Hepatocyte (in vitro differentiated cells): ENCODE data around the gene TRAM2. TPM values are rescaled to one million over a fixed set of nuclear protein-coding genes. Genes with fewer than 3 reads are reported as not detected.

ENCODE experiments used
- DNase-seq: peaks from one replicate; pipeline ENCODE4 v3.0.0-alpha.2; 2016; ENCODE audit warnings: low spot score
- H2AFZ ChIP-seq: fragments of 200-600 bp; sonication (generic); 2 replicates; pipeline ENCODE4 v1.6.0; 2016; ENCODE audit warnings: antibody characterized with exemption, mild to moderate bottlenecking
- H3K27ac ChIP-seq: fragments of 200-600 bp; sonication (generic); 2 replicates; pipeline ENCODE4 v1.5.1; 2016; ENCODE audit warnings: mild to moderate bottlenecking
- H3K27me3 ChIP-seq: fragments of 200-600 bp; sonication (generic); 2 replicates; pipeline ENCODE4 v1.6.1; 2016
- H3K36me3 ChIP-seq: fragments of 200-600 bp; sonication (generic); replicated peaks from 2 replicates; pipeline ENCODE4 v1.5.1; 2016; ENCODE audit warnings: low read depth; ENCODE audit not compliant: insufficient read depth
- H3K4me1 ChIP-seq: fragments of 200-600 bp; sonication (generic); 2 replicates; pipeline ENCODE4 v1.5.1; 2016; ENCODE audit warnings: mild to moderate bottlenecking, moderate library complexity; ENCODE audit not compliant: insufficient read depth
- H3K4me2 ChIP-seq: fragments of 200-600 bp; sonication (generic); 2 replicates; pipeline ENCODE4 v1.6.0; 2016
- H3K4me3 ChIP-seq: fragments of 200-600 bp; sonication (generic); 2 replicates; pipeline ENCODE4 v1.5.1; 2016; ENCODE audit warnings: mild to moderate bottlenecking
- H3K79me2 ChIP-seq: fragments of 200-600 bp; sonication (generic); 2 replicates; pipeline ENCODE4 v1.6.0; 2017; ENCODE audit warnings: mild to moderate bottlenecking
- H3K9me2 ChIP-seq: fragments of 200-600 bp; sonication (generic); replicated peaks from 2 replicates; pipeline ENCODE4 v1.6.0; 2017; ENCODE audit warnings: mild to moderate bottlenecking; ENCODE audit not compliant: insufficient read depth
- H3K9me3 ChIP-seq: fragments of 200-600 bp; sonication (generic); 2 replicates; pipeline ENCODE4 v1.5.1; 2016; ENCODE audit warnings: low read depth, mild to moderate bottlenecking
- H4K20me1 ChIP-seq: fragments of 200-600 bp; sonication (generic); 2 replicates; pipeline ENCODE4 v1.6.0; 2016; ENCODE audit warnings: mild to moderate bottlenecking; ENCODE audit not compliant: insufficient read depth, poor library complexity, severe bottlenecking
- EZH2 ChIP-seq: fragments of 200-600 bp; sonication (generic); IDR thresholded peaks from 2 replicates; pipeline ENCODE4 v1.6.1; 2016; ENCODE audit warnings: antibody characterized with exemption, mild to moderate bottlenecking, borderline replicate concordance
- EZH2phosphoT487 ChIP-seq: fragments of 200-600 bp; sonication (generic); IDR thresholded peaks from one replicate; pipeline ENCODE4 v1.6.1; 2018; ENCODE audit warnings: antibody characterized with exemption, mild to moderate bottlenecking, low read depth, moderate library complexity; ENCODE audit not compliant: unreplicated experiment, severe bottlenecking
- WGBS: methylation state at CpG from one replicate; pipeline ENCODE4 v1.1.6; 2016; ENCODE audit warnings: low lambda C conversion rate; ENCODE audit errors: missing lambda C conversion rate; 5-methylcytosine and 5-hydroxymethylcytosine counted together
- polyA plus RNA-seq: library from polyadenylated mRNA; unstranded; fragments of >200 nt; fragmentation: Nextera tagmentation; extraction: Ambion mirVana; gene quantifications from 2 replicates; pipeline ENCODE4 v1.2.1, GENCODE V29; 2016
- total RNA-seq: library from RNA; depleted of rRNA; stranded (reverse); fragments of >200 nt; gene quantifications from 2 replicates; pipeline ENCODE4 v1.2.3, GENCODE V29; 2014
- TF ChIP-seq, protein P1 (sequence below): fragments of 200-600 bp; sonication (generic); IDR thresholded peaks from 2 replicates; pipeline ENCODE4 v1.5.1; 2016; ENCODE audit warnings: antibody characterized with exemption, mild to moderate bottlenecking; ENCODE audit not compliant: poor library complexity

The TRAM2 gene
- total and polyA plus RNA-seq, 2 experiments from 2014 or later = 29.6 to 47.6 TPM

DNA sequence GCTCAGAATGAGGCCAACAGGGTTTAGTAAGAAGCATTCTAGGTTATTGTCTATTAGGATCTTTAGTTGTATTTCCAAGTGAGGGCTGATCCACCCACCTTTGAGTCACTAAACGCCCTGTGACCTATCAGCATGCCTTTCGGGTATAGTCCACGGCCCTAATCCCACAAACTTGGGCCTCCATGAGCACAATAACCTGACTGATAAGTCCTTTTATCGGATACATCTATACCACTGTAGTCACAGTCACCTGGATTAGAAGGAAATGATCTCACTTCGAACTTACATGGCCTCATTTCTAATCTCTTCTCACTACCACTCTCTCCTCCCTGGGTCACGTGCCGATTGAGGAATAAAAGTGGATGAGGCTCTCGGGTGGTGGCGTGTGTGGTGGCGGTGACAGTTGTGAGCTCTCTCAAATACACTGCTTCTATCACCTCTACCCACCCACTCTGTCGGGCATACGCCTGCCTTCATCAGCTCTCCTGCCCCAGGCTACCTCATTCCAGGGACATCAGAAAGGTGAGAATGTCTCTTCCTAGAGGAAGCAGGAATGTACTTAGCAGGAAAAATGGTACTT is 65.2 kb downstream of the TRAM2 start:
- peaks cover 2% of the 10 kb centered on the region for H3K79me2 ChIP-seq
- H3K4me1 ChIP-seq = peaks cover 31% of the 10 kb centered on the region
- TF ChIP-seq EZH2 (no peak), EZH2phosphoT487 (no peak)
- TF ChIP-seq, protein P1, sequence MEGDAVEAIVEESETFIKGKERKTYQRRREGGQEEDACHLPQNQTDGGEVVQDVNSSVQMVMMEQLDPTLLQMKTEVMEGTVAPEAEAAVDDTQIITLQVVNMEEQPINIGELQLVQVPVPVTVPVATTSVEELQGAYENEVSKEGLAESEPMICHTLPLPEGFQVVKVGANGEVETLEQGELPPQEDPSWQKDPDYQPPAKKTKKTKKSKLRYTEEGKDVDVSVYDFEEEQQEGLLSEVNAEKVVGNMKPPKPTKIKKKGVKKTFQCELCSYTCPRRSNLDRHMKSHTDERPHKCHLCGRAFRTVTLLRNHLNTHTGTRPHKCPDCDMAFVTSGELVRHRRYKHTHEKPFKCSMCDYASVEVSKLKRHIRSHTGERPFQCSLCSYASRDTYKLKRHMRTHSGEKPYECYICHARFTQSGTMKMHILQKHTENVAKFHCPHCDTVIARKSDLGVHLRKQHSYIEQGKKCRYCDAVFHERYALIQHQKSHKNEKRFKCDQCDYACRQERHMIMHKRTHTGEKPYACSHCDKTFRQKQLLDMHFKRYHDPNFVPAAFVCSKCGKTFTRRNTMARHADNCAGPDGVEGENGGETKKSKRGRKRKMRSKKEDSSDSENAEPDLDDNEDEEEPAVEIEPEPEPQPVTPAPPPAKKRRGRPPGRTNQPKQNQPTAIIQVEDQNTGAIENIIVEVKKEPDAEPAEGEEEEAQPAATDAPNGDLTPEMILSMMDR = no peak
- peak overlapping the region; percentile 36 for H3K4me2 ChIP-seq
- H3K4me3 ChIP-seq = no peak overlapping the region
- H3K27me3 ChIP-seq = no peaks in the 10 kb centered on the region
- no peaks in the 10 kb centered on the region for H3K9me3 ChIP-seq
- no peak overlapping the region for H2AFZ ChIP-seq
- H3K36me3 ChIP-seq = peaks cover 4% of the 10 kb centered on the region
- DNase-seq = no peak
- H4K20me1 ChIP-seq = no peaks in the 10 kb centered on the region
- no peaks in the 10 kb centered on the region for H3K9me2 ChIP-seq
- H3K27ac ChIP-seq = peak overlapping the region; percentile 88
- WGBS = 71% methylated on average over 12 of the region's 12 CpGs

DNA sequence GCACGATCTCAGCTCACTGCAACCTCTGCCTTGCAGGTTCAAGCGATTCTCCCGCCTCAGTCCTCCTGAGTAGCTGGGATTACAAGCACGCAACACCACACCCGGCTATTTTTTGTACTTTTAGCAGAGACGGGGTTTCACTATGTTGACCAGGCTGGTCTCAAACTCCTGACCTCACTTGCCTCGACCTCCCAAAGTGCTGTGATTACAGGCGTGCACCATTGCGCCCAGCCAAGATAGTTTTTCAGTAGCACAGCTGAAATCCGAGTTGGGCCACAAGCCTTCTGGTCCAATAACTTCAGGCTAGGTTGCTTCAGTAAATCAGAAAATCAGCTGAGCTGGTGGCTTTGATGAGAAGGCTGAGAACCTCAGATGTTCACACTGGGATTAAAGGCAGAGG is 65.7 kb downstream of the TRAM2 start:
- no peaks in the 10 kb centered on the region for H3K79me2 ChIP-seq
- no peak overlapping the region for H3K4me3 ChIP-seq
- peaks cover 31% of the 10 kb centered on the region for H3K4me1 ChIP-seq
- H3K9me2 ChIP-seq = no peaks in the 10 kb centered on the region
- no peak overlapping the region for H3K4me2 ChIP-seq
- no peak for DNase-seq
- peak overlapping the region; percentile 88 for H3K27ac ChIP-seq
- no peak for TF ChIP-seq EZH2phosphoT487
- TF ChIP-seq EZH2 = no peak
- TF ChIP-seq, protein P1 = no peak
- H3K9me3 ChIP-seq = no peaks in the 10 kb centered on the region
- no peak overlapping the region for H2AFZ ChIP-seq
- H3K27me3 ChIP-seq = no peaks in the 10 kb centered on the region
- H4K20me1 ChIP-seq = no peaks in the 10 kb centered on the region
- WGBS = 95% methylated on average over 10 of the region's 10 CpGs
- peaks cover 4% of the 10 kb centered on the region for H3K36me3 ChIP-seq

DNA sequence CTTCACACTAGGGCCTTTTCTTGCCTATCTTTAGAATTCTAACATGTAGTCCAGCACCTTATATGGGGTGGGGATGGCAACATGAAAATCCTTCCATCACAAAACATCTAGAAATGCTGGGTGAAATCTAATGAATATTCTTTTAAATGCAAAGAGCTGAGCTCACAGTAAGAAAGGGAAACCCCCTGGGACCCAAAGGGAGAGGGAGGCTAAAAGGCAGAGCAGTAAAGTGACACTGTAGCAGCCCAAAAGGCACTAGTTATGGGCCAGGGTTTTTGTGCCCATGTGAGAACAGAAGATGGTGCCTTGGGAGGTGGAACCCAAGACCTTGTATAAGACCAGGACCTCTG is 66.7 kb downstream of the TRAM2 start:
- Histone ChIP-seq H2AFZ (no peak overlapping the region), H3K79me2 (no peaks in the 10 kb centered on the region), H3K9me3 (no peaks in the 10 kb centered on the region), H3K27ac (no peak overlapping the region), H3K27me3 (no peaks in the 10 kb centered on the region), H3K4me3 (no peak overlapping the region), H3K36me3 (peaks cover 4% of the 10 kb centered on the region), H3K4me2 (no peak overlapping the region), H3K9me2 (no peaks in the 10 kb centered on the region), H3K4me1 (peaks cover 24% of the 10 kb centered on the region), H4K20me1 (no peaks in the 10 kb centered on the region)
- TF ChIP-seq, protein P1 = no peak
- TF ChIP-seq EZH2phosphoT487 (no peak), EZH2 (no peak)
- no peak for DNase-seq
